ENCODE data around the gene ABCC9. TPM values are rescaled to one million over a fixed set of nuclear protein-coding genes. Genes with fewer than 3 reads are reported as not detected.

The ABCC9 gene
- total and polyA plus RNA-seq, 2 donors (not counting 3 experiments of a cell fraction or from before 2014, with no cell fraction given) = under 0.01 TPM; not detected in 1

DNA sequence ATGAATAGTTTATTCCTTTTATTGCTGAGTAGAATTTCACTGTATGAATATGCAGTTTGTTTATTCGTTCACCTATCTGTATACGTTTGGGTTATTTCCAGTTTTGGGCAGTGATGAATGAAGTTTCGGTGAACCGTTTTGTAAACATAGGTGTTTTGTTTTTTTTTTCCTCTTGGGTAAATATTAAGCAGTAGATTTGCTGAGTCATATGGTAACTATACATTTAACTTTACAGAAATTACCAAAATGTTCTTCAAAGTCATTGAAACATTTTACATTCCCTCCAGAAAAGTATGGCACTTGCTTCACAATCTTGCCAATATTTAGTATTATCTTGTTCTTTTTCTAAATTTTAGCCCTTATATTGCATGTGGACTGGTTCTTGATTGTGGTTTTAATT, 3.8 kb upstream of the ABCC9 start:
- dilution Hi-C loops (cut with MboI; ENCODE audit: extremely low pct_ligation_motif_present, low sequenced_read_pairs) = no loop called here
- CTCF ChIA-PET = no interaction called here
- FAIRE-seq = no peak

More for the DNA sequence above, 3.8 kb upstream of the ABCC9 start:
- no peak overlapping the region for H2AFZ ChIP-seq (ENCODE audit: low read depth, low read length)
- POLR2A ChIA-PET = no interaction called here
- BruUV-seq (replicated peaks) = no TSS peak
- no peak for TF ChIP-seq JUN (IDR thresholded peaks at IDR 0.05; ENCODE audit: borderline replicate concordance, insufficient read depth, insufficient read length, low read depth)
- TF ChIP-seq POLR2AphosphoS5 (IDR thresholded peaks at IDR 0.05; ENCODE audit: insufficient read depth, low read depth, low read length) = no peak
- no peak for TF ChIP-seq FOS (IDR thresholded peaks at IDR 0.05; ENCODE audit: borderline replicate concordance, insufficient read depth, low read length)
- TF ChIP-seq, protein P1, sequence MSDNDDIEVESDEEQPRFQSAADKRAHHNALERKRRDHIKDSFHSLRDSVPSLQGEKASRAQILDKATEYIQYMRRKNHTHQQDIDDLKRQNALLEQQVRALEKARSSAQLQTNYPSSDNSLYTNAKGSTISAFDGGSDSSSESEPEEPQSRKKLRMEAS (IDR thresholded peaks at IDR 0.05; ENCODE audit: insufficient read depth, insufficient read length) = no peak
- no peak for TF ChIP-seq EZH2 (IDR thresholded peaks at IDR 0.05; ENCODE audit: borderline replicate concordance, low read depth, low read length, severe bottlenecking)
- TF ChIP-seq GATA2 (IDR thresholded peaks at IDR 0.05; ENCODE audit: insufficient read depth, insufficient read length, low read depth, low read length) = no peak
- TF ChIP-seq MYC (IDR thresholded peaks at IDR 0.05; ENCODE audit: low read depth, low read length) = no peak
- TF ChIP-seq, protein P2, sequence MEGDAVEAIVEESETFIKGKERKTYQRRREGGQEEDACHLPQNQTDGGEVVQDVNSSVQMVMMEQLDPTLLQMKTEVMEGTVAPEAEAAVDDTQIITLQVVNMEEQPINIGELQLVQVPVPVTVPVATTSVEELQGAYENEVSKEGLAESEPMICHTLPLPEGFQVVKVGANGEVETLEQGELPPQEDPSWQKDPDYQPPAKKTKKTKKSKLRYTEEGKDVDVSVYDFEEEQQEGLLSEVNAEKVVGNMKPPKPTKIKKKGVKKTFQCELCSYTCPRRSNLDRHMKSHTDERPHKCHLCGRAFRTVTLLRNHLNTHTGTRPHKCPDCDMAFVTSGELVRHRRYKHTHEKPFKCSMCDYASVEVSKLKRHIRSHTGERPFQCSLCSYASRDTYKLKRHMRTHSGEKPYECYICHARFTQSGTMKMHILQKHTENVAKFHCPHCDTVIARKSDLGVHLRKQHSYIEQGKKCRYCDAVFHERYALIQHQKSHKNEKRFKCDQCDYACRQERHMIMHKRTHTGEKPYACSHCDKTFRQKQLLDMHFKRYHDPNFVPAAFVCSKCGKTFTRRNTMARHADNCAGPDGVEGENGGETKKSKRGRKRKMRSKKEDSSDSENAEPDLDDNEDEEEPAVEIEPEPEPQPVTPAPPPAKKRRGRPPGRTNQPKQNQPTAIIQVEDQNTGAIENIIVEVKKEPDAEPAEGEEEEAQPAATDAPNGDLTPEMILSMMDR (IDR thresholded peaks at IDR 0.05; ENCODE audit: extremely low read depth in 1 of 2, insufficient read depth in 1 of 2, low read depth in 1 of 2, low read length in 2 of 2) = no peak
- TF ChIP-seq POLR2A (IDR thresholded peaks at IDR 0.05; ENCODE audit: low read depth, low read length) = no peak
- H3K27ac ChIP-seq (ENCODE audit: insufficient read depth, low read depth, low read length) = no peak overlapping the region
- H3K4me3 ChIP-seq (replicated peaks in 1 of 3; ENCODE audit: insufficient read depth in 1 of 3, low read depth in 1 of 3, low read length in 3 of 3) = no peak overlapping the region
- no peaks in the 10 kb centered on the region for H4K20me1 ChIP-seq (replicated peaks; ENCODE audit: control insufficient read depth, extremely low read depth, insufficient read depth, low read length)
- H3K4me2 ChIP-seq (ENCODE audit: insufficient read depth, low read length) = no peak overlapping the region
- intact Hi-C loops (cut with micrococcal nuclease) = no loop called here
- no peaks in the 10 kb centered on the region for H3K79me2 ChIP-seq (ENCODE audit: control insufficient read depth, insufficient read depth, low read length)
- H3K36me3 ChIP-seq (ENCODE audit: control insufficient read depth in 2 of 2, extremely low read depth in 1 of 2, insufficient read depth in 2 of 2, low read length in 2 of 2) = no peaks in the 10 kb centered on the region
- peaks cover 12% of the 10 kb centered on the region for H3K4me1 ChIP-seq (ENCODE audit: control insufficient read depth, extremely low read depth, insufficient read depth, low read length)
- no peak for DNase-seq (ENCODE audit: low read depth, low spot score)
- H3K27me3 ChIP-seq (ENCODE audit: control insufficient read depth in 2 of 2, insufficient read depth in 2 of 2, low read length in 2 of 2) = peaks cover 19 to 32% of the 10 kb centered on the region in 2 experiments
- H3K9me3 ChIP-seq (replicated peaks; ENCODE audit: control insufficient read depth, insufficient read depth, low read length) = no peaks in the 10 kb centered on the region
- no peak overlapping the region for H3K9ac ChIP-seq (replicated peaks; ENCODE audit: extremely low read depth, insufficient read depth, low read length)
- H3K9me1 ChIP-seq (replicated peaks; ENCODE audit: control insufficient read depth, extremely low read depth, insufficient read depth, low read length) = no peaks in the 10 kb centered on the region
